ENCODE results near the gene BTF3.
A peak's percentile ranks its signal among the peaks of the same experiment; 100 is the strongest.
"Not testable (repeated sequence)": the region's sequence is repeated elsewhere in the genome, so short reads cannot be mapped to it uniquely, and the experiment has no call there.

BTF3 gene

DNA sequence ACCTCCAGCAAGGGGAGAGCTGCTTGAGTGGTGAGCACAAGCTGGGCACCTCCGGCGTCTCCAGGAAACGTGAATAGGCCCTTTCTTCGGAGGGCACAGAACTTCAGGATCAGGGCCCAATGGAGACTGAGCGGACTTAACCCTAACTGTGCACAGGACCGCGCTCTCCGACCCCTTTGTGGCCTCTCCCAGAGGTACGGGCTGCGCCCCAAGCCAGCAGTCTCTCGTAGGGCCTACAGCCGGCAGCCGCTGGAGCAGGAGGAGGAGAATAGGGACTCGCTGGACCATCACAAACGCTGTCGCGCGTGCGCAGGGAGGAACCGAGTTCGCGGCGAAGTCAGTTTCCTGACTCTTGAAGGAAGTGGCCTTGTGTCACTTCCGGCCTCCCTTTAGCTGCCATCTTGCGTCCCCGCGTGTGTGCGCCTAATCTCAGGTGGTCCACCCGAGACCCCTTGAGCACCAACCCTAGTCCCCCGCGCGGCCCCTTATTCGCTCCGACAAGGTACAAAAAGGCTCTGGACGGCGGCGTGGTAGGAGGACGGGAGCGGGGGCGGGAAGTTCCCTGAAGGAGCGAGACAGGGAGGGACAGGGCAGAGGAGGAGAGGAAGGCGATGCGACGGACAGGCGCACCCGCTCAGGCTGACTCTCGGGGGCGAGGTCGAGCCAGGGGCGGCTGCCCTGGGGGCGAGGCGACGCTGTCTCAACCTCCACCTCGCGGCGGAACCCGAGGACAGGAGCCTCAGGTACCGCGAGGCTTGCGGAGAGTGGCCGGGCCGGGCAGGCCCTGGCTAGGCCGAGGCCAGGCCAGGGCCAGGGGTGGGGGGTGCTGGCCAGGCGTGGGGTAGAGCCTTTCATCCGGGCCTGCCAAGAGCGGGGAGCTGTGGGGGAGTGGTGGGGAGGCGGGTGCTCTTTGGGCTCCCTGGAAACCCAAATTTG lies at the start of gene BTF3:
BTF3 (plus strand) TSS at position 386 of the 936 bp plus-strand sequence; CDS start at position 612, 226 bp downstream.
- peak; percentile 94 for DNase-seq (ENCODE audit: low spot score)

DNA sequence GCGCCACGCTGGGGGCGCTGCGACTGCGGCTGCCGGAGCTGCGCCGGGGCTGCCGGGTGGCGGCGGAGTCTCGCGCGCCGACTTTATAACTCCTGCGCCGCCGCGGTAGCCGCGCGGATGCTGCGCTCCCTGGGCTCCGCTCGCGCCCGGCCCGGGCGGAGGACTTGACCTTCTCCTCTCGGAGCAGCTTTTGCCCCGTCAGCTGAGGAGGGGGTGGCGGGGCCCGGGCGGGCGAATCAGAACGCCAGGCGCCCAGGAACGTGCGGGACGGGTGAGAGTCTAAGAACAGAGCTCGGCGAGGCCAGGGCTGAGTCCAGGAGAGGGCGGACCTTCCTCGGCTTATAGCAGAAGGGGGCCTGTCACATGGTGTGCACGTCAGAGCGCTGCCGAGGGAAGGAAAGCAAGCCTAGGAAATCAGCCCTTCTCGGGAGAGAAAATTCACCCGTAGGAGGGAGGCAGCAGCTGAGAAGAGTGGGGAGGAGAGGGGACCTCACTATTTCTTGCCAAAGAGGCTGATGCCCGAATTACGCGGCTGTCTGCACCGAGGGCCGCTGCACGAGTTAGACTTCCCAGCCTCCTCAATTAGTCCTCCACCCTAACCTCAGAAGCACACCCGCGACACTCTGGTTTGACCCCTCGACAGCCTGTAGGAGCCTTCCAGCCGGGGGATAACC lies 49.6 kb upstream of the BTF3 start, which contains the start of gene FOXD1:
FOXD1 (minus strand) TSS at position 315 of the 674 bp plus-strand sequence. CDS start 415 bp downstream, outside the sequence.
- peak; percentile 23 for DNase-seq (ENCODE audit: low spot score)

DNA sequence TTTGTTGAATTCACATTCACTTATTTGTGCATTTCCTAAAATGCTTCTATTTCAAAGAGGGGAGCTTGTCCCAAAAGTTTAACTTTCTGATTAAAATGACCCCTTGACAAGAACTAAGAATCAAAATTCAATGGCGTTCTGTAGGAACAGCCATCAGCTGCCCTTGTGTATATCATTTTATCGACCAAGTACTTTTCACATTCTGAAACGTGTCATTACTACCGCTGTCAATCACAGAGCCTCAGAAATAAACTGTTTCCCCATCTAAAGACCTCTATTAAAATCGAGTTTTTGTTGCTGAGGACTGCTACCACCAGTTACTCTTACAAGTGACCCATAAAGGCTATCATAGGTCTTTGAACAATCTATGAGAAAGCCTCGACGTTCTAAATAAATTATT lies 48.1 kb upstream of the BTF3 start:
- no peak for DNase-seq (ENCODE audit: low spot score)

DNA sequence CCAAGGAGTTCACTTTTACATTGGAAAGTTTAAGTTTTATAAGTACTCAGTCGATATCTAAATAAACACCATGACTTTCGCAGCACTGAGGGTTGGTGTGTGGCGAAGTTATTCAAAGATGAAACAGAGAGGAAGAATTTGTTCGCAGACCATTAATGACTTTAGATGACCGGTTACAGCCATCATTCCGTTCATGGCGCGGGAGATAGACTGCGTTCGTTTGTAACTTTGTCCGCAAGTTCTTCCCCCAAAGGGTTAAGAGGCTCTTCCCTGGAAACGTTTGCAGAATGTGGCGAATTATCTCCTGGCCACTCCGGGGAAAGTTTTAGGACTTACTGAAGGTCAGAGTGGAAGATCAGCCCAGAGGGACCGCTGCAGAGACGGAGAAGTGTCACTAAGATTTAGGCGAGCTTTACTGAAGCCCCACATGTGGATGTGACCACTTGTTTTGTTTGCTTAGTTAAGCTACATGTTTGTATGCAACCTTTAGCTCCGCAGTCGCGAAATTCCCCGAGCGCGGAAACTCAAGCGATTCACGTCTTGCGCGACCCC lies 47.5 kb upstream of the BTF3 start:
- no peak for DNase-seq (ENCODE audit: low spot score)

DNA sequence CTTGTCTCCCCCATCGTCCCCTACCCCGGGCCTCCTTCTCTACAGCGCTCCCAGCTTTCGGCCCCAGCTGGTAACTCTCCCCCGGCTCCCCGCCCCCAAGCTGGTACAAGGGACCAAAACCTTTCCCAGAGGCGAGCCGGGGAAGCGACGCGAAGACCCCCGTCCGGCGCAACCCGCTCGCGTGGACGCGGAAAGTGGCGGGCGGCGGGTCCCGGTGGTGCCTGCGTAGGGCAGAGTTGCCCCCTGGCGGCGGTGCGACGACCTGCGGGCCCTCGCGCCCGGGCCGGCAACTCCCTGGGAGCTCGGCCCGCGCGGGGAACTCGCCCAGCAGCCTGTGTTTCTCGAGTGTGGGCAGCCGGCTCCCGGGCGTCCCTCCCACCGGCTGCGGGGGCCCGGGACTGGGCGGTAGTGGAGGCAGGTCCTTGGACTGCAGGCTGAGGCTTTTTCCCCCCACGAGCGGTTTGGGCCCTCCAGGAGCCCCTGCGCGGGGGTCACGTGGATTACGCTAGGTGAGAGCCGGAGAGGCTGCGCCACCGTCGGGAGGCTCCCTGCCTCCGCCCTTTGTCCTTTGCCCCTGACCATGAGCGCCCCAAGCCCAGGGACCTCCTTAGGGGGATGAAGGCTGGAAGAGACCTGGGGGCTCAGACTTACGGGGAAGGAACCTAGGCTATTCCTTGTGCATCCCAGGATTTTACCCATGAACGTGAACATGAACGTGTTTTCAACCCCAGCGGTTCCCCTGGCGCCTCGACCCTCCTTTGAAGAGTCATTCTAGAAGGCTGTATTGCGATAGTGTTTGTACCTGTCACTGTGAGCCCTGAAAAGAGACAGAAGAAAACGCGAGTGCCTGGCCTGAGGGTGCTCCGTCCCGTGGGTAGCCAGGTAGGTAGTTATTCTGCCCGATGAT lies 46.8 kb upstream of the BTF3 start:
- DNase-seq (ENCODE audit: low spot score) = peak; percentile 45

DNA sequence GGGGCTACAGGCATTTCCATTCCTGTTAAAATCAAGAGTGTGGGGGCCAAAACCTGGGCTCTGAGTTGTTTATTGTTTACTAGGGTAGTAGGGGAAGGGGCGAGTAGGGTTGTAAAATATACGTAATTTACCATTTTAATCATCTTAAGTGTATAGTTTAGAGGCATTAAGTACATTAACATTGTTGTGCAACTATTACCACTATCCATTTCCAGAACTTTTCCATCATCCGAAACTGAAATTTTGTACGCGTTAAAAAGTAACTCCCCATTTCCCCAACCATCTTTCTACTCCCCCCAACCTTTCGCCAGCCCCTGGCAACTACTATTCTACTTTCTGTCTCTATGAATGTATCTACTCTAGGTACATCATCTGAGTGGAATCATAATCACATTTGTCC lies 46.0 kb upstream of the BTF3 start:
- DNase-seq (ENCODE audit: low spot score) = no peak

DNA sequence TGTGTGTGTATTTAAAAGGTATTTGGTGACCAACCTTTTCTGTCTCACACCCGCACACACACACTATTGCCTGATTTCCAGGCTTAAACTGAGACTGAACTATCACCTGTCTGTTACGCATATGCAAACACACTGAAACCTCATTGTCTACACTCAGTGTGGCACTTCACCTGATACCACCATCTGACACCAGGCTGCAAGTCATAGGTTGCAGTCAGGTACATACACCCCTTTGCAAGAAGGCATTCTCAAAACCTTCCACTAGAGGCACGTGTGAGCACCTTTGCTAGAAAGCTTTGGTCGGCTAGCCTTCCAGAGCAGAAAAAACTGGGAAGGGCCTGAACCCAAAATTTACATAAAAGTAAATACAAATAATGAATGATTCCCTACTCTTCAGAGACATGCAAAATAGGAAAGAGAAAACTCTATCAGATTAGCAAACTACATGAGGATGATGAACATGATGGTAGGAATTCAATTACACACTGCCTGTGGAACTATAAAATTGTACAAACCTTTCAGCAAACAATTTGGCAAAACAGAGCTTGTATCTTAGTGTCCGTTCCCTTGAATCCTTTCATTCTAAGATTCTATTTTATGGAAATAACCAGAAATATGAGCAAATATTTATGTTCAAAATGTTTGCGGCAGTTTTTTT lies 43.7 kb upstream of the BTF3 start:
- peak; percentile 29 for DNase-seq (ENCODE audit: low spot score)

DNA sequence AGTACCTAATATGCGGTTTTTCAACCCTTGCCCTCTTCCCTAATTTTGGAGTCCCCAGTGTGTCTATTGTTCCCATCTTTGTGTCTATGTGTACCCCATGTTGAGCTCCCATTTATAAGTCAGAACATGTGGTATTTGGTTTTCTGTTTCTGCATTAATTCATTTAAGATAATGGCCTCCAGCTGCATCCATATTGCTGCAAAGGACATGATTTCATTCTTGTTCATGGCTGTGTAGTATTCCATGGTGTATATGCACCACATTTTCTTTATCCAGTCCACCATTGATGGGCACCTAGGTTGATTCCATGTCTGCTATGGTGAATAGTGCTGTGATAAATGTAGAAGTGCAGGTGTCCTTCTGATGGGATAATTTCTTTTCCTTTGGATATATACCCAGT lies 41.8 kb upstream of the BTF3 start:
- DNase-seq (ENCODE audit: low spot score) = not testable (repeated sequence)

DNA sequence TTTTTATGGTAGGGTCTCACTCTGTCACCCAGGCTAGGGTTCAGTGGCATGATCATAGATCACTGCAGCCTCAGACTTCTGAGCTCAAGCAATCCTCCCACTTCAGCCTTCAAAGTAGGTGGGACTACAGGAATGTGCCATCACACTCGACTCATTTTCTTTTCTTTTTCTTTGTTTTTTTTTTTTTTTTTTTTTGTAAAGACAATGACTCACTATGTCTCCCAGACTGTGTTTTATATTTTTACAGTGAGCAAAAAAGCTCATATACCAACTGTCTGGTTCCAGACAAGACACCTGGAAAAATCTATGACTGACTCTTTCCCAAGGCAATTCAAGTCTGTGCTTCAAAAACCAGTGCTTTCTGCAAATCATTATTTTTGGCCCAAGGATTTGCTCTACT lies 38.9 kb upstream of the BTF3 start:
- no peak for DNase-seq (ENCODE audit: low spot score)

DNA sequence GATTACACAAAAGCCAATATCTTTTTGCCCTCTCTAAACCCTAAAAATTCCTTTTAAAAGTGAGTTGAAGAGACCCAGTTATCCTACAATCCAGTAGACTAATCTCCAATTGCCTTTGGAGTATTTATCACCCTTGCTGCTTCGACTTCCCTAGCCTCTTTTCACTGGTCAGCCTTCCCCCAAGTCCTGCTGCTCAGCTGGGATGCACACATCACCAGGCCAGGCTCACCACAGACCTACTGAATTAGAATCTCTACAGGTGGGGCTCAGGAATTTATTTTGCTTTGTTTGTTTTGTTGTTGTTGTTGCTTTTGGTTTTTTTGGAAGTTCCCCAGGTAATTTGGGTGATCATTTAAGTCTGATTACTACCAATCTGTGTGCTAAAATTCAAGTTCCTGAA lies 38.1 kb upstream of the BTF3 start:
- DNase-seq (ENCODE audit: low spot score) = no peak

DNA sequence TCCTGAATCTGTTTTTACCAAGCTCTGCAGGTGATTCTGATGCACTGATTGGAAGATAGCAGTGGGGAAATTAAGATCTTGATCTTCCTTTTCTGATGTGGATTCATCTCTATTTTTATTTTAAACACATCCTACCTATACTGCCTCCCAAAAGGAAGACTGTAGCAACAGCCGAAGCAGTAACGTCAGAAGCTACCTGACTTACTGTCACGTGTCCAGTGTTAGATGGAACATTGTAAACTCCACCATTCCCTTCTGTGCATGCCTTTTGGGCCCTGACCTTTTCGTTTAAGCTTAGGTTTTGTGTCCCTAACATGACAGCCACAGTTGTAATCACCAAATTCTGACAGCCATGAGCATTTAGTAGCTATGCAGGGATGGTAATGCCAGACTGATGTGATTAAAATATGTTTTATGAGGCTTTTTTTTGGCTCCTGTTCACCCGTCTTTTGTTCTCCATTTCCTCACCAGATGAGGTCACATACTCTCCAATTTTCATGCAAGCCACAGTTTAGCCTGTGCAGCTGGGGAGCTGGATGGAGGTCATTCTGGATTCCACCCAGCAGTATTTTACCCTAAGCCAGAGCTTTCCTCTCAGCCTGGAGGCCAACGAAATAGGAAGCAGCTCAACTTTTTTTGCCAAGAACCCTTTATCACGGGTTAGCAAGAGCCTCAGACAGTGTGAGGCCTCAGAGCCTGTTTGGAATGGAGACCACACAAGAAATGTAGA lies 34.1 kb upstream of the BTF3 start:
- no peak for DNase-seq (ENCODE audit: low spot score)

DNA sequence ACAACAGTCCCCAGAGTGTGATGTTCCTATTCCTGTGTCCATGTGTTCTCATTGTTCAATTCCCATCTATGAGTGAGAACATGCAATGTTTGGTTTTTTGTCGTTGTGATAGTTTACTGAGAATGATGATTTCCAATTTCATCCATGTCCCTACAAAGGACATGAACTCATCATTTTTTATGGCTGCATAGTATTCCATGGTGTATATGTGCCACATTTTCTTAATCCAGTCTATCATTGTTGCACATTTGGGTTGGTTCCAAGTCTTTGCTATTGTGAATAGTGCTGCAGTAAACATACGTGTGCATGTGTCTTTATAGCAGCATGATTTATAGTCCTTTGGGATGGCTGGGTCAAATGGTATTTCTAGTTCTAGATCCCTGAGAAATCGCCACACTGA lies 29.6 kb upstream of the BTF3 start:
- not testable (repeated sequence) for DNase-seq (ENCODE audit: low spot score)

DNA sequence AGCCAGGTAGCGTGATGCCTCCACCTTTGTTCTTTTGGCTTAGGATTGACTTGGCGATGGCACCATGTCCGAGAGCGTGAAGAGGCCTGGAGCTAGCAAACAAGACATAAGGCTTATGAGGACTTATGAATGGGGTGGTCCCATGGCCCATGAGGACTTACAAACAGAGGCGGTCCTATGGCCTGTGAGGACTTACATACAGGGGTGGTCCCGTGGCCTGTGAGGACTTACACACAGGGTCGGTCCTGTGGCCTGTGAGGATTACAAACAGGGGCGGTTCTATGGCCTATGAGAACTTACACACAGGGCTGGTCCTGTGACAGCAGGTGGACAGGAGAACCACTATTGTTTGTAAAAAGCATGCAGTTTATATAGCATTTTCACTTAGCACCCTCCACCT lies 28.4 kb upstream of the BTF3 start:
- DNase-seq (ENCODE audit: low spot score) = no peak

DNA sequence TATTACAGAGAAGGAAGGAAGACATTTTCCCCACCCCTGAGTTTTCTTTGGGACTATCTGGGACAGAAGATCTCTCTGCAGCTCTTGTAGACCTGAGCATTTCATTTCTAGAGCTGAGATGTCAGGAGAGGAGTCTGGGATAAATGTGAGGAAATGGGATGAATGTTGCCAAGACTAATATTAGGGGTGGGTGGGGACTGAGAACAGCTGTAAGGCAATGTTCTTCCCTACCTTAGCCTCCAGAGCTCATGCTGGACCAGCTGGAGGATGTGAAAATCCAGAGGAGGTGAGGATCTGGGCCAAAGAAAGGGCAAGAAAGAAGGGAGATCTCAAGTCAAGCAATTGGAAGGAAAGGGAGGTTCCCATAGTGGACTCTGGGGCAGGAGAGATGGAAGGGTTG lies 26.6 kb upstream of the BTF3 start:
- no peak for DNase-seq (ENCODE audit: low spot score)

DNA sequence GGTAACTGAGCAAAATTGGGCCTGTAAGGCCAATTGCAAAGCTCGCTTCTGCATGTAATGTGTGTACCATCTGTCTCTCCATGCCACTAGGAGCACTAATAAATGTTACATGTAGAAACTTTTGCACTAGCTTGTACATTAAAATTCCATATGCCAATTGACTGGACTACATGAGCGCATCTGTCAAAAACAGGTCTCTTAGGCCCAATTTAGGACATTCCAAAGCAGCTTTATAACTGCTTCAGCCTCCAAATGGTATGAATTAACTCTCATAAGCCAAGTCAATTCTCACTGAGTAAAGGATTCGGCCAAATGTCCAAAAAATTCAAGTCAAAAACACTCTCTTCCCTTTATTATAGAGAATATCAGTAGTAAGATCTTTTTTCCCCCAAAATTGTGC lies 26.1 kb upstream of the BTF3 start:
- DNase-seq (ENCODE audit: low spot score) = no peak

DNA sequence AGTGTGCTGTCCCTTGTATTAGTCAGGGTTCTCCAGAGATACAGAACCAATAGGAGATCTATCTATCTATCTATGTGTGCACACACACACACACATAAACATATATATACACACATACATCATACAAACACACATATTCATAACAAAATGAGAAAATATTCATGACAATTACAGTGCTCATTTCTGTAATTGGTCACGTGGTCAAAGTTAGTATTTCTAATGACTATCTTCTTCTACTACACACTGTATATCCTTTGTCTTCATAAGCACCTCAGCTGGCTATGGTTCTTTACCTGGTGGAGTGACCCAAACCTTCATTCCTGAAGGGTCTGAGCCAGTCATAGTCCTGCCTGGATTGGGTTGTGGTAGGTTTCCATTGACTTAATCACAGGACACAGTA lies 17.7 kb upstream of the BTF3 start:
- DNase-seq (ENCODE audit: low spot score) = no peak

DNA sequence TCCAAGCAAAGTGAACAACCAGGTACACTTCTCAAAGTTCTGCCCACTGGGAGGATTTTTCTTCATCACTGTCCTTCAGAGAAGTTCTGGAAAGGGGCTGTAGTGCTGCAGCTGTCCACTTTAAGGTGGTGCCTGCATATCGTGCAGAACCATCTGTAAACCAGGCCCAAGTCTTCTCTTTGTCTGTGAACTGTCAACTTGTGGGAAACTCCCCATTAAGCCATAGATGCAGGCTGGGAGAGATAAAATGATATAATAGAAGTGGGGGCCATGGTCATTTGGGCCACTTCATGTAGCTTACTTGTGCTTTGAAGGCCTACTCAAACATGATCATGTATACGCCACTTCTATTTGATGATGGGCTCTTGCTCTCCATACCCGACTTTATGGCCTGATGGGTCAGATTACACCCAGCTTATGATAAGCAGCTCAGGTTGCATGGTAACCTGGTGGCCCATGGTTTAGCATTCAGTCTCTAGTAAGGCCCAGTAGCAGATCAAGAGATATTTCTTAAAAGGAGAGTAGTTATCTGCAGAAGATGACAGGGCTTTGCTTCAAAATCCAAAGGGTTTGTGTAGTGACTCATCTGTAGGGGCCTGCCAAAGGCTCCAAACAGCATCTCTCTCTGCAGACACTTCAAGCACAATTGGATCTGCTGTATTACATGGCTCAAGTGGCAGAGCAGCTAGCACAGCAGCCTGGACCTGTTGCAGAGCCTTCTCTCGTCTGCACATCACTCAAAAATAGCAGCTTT lies 15.7 kb upstream of the BTF3 start:
- no peak for DNase-seq (ENCODE audit: low spot score)

DNA sequence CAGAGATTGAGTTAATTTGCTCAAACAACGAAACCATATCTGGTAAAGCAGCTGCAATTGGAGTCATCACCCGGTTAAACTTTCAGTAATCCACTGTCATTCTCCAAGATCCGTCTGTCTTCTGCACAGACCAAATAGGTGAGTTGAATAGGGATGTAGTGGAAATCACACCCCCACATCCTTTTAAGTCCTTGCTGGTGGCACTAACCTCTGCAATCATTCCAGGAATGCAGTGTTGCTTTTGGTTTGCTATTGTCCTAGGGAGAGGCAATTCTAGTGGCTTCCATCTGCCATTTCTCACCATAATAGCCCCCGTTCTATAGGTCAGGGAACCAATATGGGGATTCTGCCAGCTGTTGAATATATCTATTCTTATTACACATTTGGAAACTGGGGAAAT lies 14.6 kb upstream of the BTF3 start:
- no peak for DNase-seq (ENCODE audit: low spot score)

DNA sequence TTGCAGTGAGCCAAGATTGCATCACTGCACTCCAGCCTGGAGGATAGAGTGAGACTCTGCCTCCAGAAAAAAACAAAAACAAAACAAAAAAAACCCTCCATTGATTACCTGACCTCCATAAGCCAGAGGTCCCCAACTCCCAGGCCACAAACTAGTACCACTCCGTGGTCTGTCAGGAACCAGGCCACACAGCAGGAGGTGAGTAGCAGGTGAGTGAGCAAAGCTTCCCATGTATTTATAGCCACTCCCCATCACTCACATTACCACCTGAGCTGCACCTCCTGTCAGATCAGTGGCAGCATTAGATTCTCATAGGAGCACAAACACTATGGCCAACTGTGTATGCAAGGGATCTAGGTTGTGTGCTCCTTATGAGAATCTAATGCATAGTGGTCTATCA lies 13.7 kb upstream of the BTF3 start:
- no peak for DNase-seq (ENCODE audit: low spot score)

DNA sequence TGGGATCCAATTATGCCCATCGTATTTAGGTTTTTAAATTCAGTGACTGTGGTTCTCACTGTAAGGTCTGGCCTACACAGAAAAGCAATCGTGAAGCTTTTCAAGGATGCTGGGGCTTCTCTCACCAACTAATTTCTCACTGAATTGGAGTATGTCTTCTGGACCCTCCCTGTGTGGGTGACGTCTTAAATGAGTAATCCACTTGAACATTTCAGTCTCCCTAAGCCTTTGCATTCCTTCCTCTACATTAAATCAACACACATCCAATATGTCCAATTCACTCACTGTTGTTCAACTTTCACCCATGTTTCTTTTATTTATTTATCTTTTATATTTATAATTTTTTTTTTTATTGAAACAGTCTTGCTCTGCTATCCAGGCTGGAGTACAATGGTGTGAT lies 12.5 kb upstream of the BTF3 start:
- no peak for DNase-seq (ENCODE audit: low spot score)

All from germinal center (tissue), 1 donor.